Mammary epithelial cell (primary cell): ENCODE data around the gene CA11.

Source experiments
- EZH2 ChIP-seq: IDR thresholded peaks from 2 replicates; pipeline ENCODE4 v1.6.1; 2012; ENCODE audit warnings: low read length, inconsistent platforms, borderline replicate concordance
- TF ChIP-seq, protein P1 (sequence below), 2 donors: IDR thresholded peaks in 1 of 2; conservative IDR thresholded peaks in 1 of 2; 2 replicates each; pipeline ENCODE4 v1.5.1; 2011 to 2012; ENCODE audit warnings: inconsistent platforms in 2 of 2, low read length in 2 of 2, mild to moderate bottlenecking in 2 of 2, control low read depth in 1 of 2, low read depth in 1 of 2; ENCODE audit not compliant: insufficient read depth in 1 of 2; ENCODE audit errors: extremely low read depth in 1 of 2

DNA sequence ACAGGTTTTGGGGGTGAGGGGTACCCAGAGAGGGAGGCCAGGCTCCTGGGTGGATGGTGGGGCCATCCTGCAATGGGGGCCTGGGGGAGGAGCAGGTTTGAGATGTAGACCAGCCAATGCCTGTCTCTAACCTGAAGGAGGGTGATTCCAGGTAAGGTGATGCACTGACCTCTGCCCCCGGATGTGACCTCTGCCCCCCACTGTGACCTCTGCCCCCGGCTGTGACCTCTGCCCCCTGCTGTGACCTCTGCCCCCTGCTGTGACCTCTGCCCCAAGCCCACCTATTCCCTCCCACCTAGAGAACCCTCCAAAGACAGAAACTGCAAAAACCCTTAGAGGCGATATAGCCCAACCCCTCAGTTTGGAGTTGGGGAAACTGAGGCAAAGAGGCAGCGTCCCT is 49.8 kb downstream of the CA11 start:
- TF ChIP-seq, protein P1, sequence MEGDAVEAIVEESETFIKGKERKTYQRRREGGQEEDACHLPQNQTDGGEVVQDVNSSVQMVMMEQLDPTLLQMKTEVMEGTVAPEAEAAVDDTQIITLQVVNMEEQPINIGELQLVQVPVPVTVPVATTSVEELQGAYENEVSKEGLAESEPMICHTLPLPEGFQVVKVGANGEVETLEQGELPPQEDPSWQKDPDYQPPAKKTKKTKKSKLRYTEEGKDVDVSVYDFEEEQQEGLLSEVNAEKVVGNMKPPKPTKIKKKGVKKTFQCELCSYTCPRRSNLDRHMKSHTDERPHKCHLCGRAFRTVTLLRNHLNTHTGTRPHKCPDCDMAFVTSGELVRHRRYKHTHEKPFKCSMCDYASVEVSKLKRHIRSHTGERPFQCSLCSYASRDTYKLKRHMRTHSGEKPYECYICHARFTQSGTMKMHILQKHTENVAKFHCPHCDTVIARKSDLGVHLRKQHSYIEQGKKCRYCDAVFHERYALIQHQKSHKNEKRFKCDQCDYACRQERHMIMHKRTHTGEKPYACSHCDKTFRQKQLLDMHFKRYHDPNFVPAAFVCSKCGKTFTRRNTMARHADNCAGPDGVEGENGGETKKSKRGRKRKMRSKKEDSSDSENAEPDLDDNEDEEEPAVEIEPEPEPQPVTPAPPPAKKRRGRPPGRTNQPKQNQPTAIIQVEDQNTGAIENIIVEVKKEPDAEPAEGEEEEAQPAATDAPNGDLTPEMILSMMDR (conservative IDR thresholded peaks at IDR 0.05 in 1 of 2, IDR thresholded peaks at IDR 0.05 in 1 of 2; ENCODE audit: extremely low read depth in 1 of 2, insufficient read depth in 1 of 2, low read depth in 1 of 2, low read length in 2 of 2): no peak
- TF ChIP-seq EZH2: no peak
